ENCODE data around the gene GALNT2.

The GALNT2 gene

DNA sequence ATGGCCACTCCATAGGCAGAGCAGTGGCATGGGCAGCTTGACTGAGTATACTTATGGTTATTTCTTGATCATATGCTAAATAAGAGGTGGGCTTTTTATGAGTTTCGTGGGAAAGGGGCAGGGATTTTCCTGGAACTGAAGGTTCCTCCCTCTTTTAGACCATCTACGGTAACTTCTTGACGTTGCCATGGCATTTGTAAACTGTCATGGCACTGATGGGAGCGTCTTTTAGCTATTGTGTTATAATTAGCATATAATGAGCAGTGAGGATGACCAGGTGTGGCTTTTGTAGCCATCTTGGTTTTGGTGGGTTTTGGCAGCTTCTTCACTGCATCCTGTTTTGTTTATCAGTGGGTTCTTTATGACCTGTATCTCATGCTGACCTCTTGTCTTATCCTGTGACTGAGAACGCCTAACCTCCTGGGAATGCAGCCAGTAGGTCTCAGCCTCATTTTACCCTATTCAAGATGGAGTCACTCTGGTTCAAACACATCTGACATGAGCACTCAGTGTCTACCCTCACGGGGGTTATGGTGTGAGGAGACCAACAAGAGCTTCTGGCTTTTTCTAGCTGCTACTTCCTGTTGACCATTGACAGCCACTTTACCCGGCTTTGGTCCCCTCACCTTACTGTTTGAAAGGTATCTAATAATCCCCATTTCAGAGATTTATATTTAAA is 71.7 kb downstream of the GALNT2 start:
- TF ChIP-seq, protein P1, sequence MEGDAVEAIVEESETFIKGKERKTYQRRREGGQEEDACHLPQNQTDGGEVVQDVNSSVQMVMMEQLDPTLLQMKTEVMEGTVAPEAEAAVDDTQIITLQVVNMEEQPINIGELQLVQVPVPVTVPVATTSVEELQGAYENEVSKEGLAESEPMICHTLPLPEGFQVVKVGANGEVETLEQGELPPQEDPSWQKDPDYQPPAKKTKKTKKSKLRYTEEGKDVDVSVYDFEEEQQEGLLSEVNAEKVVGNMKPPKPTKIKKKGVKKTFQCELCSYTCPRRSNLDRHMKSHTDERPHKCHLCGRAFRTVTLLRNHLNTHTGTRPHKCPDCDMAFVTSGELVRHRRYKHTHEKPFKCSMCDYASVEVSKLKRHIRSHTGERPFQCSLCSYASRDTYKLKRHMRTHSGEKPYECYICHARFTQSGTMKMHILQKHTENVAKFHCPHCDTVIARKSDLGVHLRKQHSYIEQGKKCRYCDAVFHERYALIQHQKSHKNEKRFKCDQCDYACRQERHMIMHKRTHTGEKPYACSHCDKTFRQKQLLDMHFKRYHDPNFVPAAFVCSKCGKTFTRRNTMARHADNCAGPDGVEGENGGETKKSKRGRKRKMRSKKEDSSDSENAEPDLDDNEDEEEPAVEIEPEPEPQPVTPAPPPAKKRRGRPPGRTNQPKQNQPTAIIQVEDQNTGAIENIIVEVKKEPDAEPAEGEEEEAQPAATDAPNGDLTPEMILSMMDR (IDR thresholded peaks at IDR 0.05; ENCODE audit: control insufficient read depth, extremely low read depth, insufficient read depth) = no peak
- DNase-seq (ENCODE audit: low read depth) = no peak
- H3K4me3 ChIP-seq (ENCODE audit: low read depth, low read length) = no peak overlapping the region

- TF ChIP-seq, protein P1 (IDR thresholded peaks at IDR 0.05; ENCODE audit: control insufficient read depth, extremely low read depth, insufficient read depth) = no peak
- no peak for DNase-seq (ENCODE audit: low read depth)
- no peak overlapping the region for H3K4me3 ChIP-seq (ENCODE audit: low read depth, low read length)
These were observed 72.3 kb downstream of the GALNT2 start for GRCh38 chr1:230139315-230139714.

DNA sequence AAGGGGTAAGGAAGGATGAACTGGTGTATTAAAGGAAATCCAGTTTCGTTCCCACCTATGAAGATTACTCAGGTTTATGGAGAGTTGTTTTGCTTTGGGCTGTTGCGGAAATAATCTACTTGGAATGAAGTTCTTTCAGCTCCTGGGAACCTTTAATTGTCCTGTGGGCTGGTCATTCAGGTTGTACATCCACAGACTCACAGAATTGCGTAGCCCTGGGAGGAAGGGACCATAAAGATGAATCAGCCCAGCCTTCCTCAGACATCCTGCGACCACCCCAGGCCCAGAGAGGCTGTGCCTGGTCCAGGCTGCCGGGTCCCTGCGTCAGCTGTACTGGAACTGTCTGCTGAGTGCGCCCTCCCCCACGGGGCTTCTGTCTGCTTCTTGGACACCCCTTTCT is 72.7 kb downstream of the GALNT2 start:
- no peak for DNase-seq (ENCODE audit: low read depth)
- TF ChIP-seq, protein P1 (IDR thresholded peaks at IDR 0.05; ENCODE audit: control insufficient read depth, extremely low read depth, insufficient read depth) = no peak
- H3K4me3 ChIP-seq (ENCODE audit: low read depth, low read length) = no peak overlapping the region

DNA sequence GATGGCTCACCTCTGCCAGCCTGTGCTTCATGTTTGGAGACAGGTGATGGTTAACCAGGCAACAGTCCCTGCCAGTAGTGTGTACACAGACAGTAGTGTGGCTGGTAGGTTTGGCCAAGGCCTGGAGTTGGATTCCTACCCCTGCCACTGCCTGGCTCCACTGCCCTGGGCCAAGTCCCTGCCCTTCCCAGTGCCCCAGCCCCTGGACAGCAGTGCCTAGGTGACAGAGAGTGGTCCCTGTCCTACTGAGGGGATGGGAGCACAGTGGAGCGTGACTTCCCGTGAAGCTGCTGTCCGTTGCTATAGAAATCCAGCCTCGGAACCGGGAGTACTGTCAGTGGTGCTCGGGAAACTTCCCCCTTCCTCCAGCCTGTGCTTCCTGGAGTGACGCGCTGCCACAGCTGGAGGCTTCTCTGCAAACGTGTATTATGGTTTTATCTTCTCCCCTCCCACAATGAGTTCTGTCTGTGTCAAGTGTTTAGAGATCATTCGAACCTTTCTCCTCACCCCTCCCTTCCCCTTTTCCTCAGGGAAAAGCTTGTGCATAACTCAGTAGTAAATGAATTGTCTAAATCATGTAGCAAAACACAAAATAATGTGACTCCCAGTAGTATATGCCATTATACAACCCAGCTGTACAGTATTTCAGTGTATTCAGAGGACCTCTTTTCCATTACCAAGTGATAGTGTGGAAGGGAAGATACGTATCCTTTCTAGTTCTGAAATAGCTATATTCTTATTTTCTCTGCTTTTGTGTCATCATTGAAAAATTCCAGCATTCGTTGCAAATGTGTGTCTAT is 73.4 kb downstream of the GALNT2 start:
- TF ChIP-seq, protein P1 (IDR thresholded peaks at IDR 0.05; ENCODE audit: control insufficient read depth, extremely low read depth, insufficient read depth) = no peak
- DNase-seq (ENCODE audit: low read depth) = no peak
- no peak overlapping the region for H3K4me3 ChIP-seq (ENCODE audit: low read depth, low read length)

GRCh38 chr1:230141021-230141648 is 74.1 kb downstream of the GALNT2 start:
- TF ChIP-seq, protein P1 (IDR thresholded peaks at IDR 0.05; ENCODE audit: control insufficient read depth, extremely low read depth, insufficient read depth) = no peak
- H3K4me3 ChIP-seq (ENCODE audit: low read depth, low read length) = no peak overlapping the region
- no peak for DNase-seq (ENCODE audit: low read depth)

DNA sequence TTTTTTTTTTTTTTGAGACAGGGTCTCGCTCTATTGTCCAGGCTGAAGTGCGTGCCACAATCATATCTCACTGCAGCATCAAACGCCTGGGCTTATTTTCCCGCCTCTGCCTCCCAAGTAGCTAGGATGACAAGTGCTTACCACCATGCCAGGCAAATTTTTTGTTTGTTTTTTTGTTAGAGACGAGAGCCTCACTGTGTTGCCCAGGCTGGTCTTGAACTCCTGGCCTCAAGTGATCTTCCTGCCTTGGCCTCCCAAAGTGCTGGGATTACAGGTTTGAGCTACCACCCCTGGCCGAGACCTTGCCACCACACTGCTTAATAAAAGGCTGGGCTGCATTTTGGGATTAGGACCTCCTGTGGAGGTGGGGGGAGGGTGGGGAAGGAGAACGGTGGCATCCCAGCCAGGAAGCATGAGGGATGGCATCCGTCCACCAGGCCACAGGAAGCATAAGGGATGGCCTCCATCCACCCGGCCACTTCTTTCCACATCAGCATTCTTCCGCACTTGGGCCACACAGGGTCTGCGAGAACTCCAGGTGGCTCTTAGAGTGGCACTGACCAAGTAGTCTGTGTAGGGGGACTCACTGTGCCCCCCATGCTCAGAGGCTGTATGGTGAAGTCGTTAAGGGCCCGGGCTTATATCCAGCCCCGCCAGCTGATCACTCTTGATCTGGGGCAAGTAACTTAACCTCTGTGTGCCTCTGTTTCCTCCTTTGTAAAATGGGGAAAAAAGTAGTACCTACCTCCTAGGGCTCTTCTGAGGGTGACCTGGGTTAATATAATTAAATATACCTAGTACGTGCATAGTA is 75.0 kb downstream of the GALNT2 start:
- no peak overlapping the region for H3K4me3 ChIP-seq (ENCODE audit: low read depth, low read length)
- DNase-seq (ENCODE audit: low read depth) = no peak
- TF ChIP-seq, protein P1 (IDR thresholded peaks at IDR 0.05; ENCODE audit: control insufficient read depth, extremely low read depth, insufficient read depth) = no peak
